ENCODE data around the gene GPC2. TPM values are rescaled to one million over a fixed set of nuclear protein-coding genes. Genes with fewer than 3 reads are reported as not detected.

GPC2 gene
- polyA plus RNA-seq, 2 of the 4 experiments (the other 2 are of a cell fraction): 1.1 to 2.9 TPM

- peaks cover 30% of the 10 kb centered on the region for H3K4me1 ChIP-seq
- ChIA-PET CTCF (interaction anchor here (0.6 to 2.9 kb wide), 4 partner anchors 9 to 205 kb away, joined by 3 to 13 read pairs (median 4); no protein-coding TSS in a partner anchor), POLR2A (interaction anchor here (0.5 to 1.7 kb wide), 7 partner anchors 13 to 303 kb away, joined by 3 to 11 read pairs (median 4); partner anchors contain the start of genes AP4M1, LAMTOR4, MCM7 and ZCWPW1)
- ATAC-seq (peak in 1 of 2 experiments; percentile 61; a peak in 3 of 6 replicates), DNase-seq (ENCODE audit: low read depth in 1 of 2, low spot score in 1 of 2) (no peak), FAIRE-seq (no peak)
- TF ChIP-seq RFX5 (IDR thresholded peaks at IDR 0.05): no peak
- TF ChIP-seq CHD2 (IDR thresholded peaks at IDR 0.05; ENCODE audit: low read length, partially characterized antibody): peak; percentile 45
- TF ChIP-seq, protein P1, sequence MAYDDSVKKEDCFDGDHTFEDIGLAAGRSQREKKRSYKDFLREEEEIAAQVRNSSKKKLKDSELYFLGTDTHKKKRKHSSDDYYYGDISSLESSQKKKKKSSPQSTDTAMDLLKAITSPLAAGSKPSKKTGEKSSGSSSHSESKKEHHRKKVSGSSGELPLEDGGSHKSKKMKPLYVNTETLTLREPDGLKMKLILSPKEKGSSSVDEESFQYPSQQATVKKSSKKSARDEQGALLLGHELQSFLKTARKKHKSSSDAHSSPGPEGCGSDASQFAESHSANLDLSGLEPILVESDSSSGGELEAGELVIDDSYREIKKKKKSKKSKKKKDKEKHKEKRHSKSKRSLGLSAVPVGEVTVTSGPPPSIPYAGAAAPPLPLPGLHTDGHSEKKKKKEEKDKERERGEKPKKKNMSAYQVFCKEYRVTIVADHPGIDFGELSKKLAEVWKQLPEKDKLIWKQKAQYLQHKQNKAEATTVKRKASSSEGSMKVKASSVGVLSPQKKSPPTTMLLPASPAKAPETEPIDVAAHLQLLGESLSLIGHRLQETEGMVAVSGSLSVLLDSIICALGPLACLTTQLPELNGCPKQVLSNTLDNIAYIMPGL (CRISPR knock-in tag; IDR thresholded peaks at IDR 0.05; ENCODE audit: borderline replicate concordance): no peak
- 0 out of 3 replicates have a peak, but pooled peaks have one; percentile 15 for TF ChIP-seq SMC3 (IDR thresholded peaks at IDR 0.05)
- TF ChIP-seq MAX (IDR thresholded peaks at IDR 0.05): peak; percentile 89
- TF ChIP-seq POLR2AphosphoS2 (conservative IDR thresholded peaks at IDR 0.05; ENCODE audit: low read length): no peak
- TF ChIP-seq HEYL (CRISPR knock-in tag; IDR thresholded peaks at IDR 0.05): no peak
- TF ChIP-seq NFE2L2 (conservative IDR thresholded peaks at IDR 0.05; ENCODE audit: low read length): no peak
- TF ChIP-seq HOXA7 (CRISPR knock-in tag; IDR thresholded peaks at IDR 0.05): no peak
- TF ChIP-seq KDM1A (IDR thresholded peaks at IDR 0.05; ENCODE audit: low read depth): peak; percentile 88
- TF ChIP-seq, protein P2, sequence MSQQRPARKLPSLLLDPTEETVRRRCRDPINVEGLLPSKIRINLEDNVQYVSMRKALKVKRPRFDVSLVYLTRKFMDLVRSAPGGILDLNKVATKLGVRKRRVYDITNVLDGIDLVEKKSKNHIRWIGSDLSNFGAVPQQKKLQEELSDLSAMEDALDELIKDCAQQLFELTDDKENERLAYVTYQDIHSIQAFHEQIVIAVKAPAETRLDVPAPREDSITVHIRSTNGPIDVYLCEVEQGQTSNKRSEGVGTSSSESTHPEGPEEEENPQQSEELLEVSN (IDR thresholded peaks at IDR 0.05; ENCODE audit: borderline replicate concordance, low read depth): 0 out of 2 replicates have a peak, but pooled peaks have one; percentile 45
- TF ChIP-seq, protein P3, sequence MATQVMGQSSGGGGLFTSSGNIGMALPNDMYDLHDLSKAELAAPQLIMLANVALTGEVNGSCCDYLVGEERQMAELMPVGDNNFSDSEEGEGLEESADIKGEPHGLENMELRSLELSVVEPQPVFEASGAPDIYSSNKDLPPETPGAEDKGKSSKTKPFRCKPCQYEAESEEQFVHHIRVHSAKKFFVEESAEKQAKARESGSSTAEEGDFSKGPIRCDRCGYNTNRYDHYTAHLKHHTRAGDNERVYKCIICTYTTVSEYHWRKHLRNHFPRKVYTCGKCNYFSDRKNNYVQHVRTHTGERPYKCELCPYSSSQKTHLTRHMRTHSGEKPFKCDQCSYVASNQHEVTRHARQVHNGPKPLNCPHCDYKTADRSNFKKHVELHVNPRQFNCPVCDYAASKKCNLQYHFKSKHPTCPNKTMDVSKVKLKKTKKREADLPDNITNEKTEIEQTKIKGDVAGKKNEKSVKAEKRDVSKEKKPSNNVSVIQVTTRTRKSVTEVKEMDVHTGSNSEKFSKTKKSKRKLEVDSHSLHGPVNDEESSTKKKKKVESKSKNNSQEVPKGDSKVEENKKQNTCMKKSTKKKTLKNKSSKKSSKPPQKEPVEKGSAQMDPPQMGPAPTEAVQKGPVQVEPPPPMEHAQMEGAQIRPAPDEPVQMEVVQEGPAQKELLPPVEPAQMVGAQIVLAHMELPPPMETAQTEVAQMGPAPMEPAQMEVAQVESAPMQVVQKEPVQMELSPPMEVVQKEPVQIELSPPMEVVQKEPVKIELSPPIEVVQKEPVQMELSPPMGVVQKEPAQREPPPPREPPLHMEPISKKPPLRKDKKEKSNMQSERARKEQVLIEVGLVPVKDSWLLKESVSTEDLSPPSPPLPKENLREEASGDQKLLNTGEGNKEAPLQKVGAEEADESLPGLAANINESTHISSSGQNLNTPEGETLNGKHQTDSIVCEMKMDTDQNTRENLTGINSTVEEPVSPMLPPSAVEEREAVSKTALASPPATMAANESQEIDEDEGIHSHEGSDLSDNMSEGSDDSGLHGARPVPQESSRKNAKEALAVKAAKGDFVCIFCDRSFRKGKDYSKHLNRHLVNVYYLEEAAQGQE (IDR thresholded peaks at IDR 0.05): no peak
- no peak for TF ChIP-seq TFCP2L1 (CRISPR knock-in tag; IDR thresholded peaks at IDR 0.05)
- TF ChIP-seq BHLHE40 (IDR thresholded peaks at IDR 0.05; ENCODE audit: low read depth, low read length): no peak
- no peak for TF ChIP-seq MAFK (IDR thresholded peaks at IDR 0.05; ENCODE audit: partially characterized antibody)
- TF ChIP-seq RARB (CRISPR knock-in tag; IDR thresholded peaks at IDR 0.05): no peak
- TF ChIP-seq CHD4 (IDR thresholded peaks at IDR 0.05; ENCODE audit: borderline replicate concordance): 0 out of 2 replicates have a peak, but pooled peaks have one; percentile 22
- H3K27ac ChIP-seq: peak overlapping the region; percentile 90 to 94
- no peaks in the 10 kb centered on the region for H3K9me3 ChIP-seq
- 7% methylated on average over 29 of the region's 29 CpGs for WGBS (ENCODE audit: missing lambda C conversion rate)
- H3K4me2 ChIP-seq: peak overlapping the region; percentile 62
- peak overlapping the region; percentile 64 for H3K4me3 ChIP-seq
Measured at GRCh38 chr7:100126239-100126930, 50.8 kb downstream of the GPC2 start.
